HT1080 (cell line): ENCODE data around the gene NBL1. TPM values are rescaled to one million over a fixed set of nuclear protein-coding genes. Genes with fewer than 3 reads are reported as not detected.

Experiments used
- DNase-seq: peaks from one replicate; pipeline ENCODE4 v3.0.0-alpha.2; 2015; ENCODE audit warnings: low read depth
- total RNA-seq: library from RNA; depleted of rRNA; stranded (reverse); fragments of >200 nt; shearing (Covaris generic); gene quantifications from 2 replicates; pipeline ENCODE4 v1.2.3, GENCODE V29; 2014

NBL1 gene
- total RNA-seq, 1 experiment from 2014 or later = 44.7 TPM

- DNase-seq = no peak
These were observed 1.5 kb downstream of the NBL1 start for GRCh38 chr1:19645411-19646251.

DNA sequence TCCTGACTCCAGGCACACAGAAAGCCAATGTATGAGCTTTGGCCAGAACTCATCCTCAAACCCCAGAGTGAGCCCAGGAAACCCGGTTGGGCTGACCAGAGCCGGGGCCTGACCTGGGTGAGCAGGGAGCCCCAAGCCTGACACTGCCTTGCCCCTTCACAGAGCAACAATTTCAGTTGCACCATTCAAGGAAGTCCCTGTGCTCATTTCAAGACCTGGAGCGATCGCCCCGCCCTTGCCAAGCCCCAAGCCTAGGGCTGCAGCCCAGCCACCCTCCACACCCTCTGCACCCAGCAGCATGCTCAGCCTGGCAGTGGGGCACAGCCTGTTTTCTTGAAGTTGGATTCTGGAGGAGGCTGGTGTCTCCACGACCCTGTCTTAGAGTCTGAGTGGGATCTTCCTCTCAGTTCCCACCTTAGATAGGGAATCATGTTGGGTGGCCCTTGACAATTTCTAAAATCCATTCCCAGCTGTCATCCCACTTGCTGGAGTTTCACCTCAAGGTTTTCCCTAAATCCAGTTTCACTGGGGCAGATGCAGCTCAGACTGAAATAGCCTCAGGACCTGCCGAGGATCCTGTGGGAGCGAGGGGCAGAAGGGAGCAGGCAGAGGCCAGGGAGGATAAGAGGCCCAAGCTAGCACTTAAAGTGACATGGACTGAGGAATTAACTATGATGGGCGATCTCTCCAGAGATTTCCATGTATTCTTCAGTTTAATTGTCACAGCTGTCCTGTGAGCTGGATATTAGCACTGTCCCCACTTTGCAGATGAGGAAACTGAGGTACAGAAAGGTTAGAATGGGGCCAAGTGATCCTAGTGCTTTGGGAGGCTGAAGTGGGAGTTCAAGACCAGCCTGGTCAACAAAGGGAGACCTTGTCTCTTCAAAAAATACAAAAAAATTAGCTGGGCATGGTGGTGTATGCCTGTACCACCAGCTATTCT is 2.5 kb downstream of the NBL1 start:
- no peak for DNase-seq

- DNase-seq = no peak
These were observed 3.5 kb downstream of the NBL1 start for GRCh38 chr1:19647643-19648042.

DNA sequence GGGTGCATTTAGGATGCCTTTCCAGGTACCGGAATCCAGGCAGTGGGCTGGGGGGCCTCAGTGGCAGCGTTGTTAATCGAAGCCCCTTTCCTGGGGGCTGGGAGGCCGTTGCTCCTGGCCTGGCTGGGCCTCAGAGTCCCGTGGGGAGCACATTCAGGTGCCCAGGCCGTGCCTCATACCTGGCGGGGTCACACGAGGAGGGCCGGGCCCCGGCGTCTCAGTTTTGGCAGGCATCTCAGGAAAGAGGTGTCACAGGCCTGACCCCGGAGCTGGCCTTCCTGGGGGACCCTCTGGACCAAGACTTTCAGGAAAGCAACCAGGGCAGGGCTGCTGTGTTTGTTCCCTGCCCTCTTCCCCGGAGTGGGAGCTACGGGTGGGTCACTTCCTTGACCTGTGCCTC is 4.1 kb downstream of the NBL1 start:
- no peak for DNase-seq

DNA sequence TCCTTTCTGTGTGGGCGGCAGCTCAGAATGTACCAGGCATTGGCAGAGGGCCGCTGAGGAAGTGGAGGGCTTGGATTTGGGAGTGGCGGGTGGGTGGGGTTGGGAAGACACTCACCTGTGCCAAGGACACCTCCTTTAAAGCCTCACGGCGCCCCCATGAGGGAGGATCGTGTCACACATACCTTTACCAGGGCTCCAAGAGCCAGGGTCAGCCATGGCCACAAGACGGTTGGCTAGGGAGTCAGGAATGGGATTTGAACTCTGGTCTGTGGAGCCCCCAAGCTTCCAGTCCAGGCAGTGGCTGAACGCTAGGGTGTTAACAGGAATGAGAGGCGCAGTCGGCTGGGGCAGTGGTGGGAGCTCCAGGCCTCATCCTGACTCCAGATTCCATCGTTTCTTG is 4.6 kb downstream of the NBL1 start:
- DNase-seq = no peak

GRCh38 chr1:19650416-19651140 is 6.5 kb downstream of the NBL1 start:
- DNase-seq = no peak

- DNase-seq = peak; percentile 34
These were observed 7.1 kb downstream of the NBL1 start for GRCh38 chr1:19651141-19651737.

DNA sequence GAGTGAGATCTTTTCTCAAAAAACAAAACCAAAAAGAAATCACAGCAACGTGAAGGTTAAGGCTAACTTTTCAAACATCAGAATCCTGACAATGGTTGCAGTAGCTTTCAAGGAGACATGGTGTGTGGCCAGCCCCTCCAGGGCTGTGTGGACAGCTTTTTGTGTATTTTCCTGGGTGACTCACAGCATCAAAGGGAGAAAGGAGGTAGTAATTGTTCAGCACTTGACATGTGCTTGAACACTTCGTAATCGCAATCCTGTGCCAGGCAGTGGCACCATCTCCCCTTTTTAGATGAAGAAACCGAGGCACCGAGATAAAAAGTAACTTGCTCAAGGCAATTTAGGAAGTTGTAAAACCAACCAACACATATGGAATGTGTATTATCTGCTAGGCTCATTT is 10.3 kb downstream of the NBL1 start:
- DNase-seq = peak; percentile 57

DNA sequence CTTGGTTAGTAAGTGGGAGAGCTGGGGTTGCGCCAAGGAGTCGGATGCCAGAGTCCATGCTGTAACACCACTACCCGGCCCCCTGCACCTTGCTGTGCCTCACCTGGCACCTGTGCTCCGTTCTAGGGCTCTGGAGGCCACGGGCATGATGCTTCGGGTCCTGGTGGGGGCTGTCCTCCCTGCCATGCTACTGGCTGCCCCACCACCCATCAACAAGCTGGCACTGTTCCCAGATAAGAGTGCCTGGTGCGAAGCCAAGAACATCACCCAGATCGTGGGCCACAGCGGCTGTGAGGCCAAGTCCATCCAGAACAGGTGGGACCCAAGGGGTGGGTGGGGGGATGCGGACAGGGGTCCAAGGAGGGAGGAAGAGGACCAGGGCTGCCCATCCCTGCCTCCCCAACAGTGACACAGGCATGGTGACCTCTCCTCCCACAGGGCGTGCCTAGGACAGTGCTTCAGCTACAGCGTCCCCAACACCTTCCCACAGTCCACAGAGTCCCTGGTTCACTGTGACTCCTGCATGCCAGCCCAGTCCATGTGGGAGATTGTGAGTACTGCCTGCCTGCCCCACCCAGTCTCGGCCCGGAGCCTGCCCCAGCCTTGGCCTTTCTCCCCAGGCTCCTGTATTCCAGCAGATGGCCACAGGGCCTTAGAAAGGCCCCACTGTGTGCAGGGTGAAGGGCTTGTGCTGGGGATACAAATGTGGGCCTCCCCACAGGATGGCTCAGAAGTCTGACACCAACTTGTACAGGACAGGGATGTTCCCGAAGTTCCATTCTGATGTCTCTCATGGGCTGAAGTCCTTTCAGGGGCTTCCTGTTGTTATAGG is 11.0 kb downstream of the NBL1 start:
- no peak for DNase-seq

- DNase-seq = no peak
These were observed 11.6 kb downstream of the NBL1 start for GRCh38 chr1:19655718-19656080.

DNA sequence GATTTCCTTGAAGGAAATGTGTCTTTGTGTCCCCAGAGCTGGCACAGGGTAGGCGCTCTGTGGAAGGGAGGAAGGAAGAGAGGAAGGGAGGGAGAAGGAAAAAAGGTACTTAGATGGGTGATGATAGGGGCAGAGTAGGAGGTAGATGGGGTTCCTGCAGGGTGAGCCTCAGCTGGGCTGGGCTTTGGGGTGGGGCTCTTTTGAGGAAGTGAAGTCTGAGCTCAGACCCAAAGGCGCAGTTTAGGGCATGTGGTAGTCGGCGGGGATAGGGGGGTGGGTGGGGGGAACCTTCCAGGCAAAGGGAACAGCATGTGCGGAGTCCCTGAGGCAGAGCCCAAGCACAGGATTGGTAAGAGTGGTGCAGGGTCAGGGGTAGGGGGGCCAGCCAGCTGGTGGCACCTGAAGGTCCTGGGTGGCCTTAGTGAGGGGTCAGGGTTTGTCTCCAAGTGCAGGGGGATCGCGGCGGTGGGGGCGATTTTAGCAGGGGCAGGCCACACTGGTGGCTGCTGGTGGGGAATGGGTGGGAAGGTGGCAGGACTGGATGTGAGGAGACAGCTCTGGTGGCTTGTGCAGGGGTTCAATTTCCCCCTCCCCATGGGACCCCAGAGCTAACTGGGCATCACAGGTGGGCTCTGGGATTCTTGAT is 12.1 kb downstream of the NBL1 start:
- no peak for DNase-seq

- no peak for DNase-seq
These were observed 12.8 kb downstream of the NBL1 start for GRCh38 chr1:19656780-19657466.

DNA sequence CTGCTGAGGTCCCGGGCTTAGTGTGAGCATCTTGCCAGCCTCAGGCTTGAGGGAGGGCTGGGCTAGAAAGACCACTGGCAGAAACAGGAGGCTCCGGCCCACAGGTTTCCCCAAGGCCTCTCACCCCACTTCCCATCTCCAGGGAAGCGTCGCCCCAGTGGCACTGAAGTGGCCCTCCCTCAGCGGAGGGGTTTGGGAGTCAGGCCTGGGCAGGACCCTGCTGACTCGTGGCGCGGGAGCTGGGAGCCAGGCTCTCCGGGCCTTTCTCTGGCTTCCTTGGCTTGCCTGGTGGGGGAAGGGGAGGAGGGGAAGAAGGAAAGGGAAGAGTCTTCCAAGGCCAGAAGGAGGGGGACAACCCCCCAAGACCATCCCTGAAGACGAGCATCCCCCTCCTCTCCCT is 13.4 kb downstream of the NBL1 start:
- no peak for DNase-seq

DNA sequence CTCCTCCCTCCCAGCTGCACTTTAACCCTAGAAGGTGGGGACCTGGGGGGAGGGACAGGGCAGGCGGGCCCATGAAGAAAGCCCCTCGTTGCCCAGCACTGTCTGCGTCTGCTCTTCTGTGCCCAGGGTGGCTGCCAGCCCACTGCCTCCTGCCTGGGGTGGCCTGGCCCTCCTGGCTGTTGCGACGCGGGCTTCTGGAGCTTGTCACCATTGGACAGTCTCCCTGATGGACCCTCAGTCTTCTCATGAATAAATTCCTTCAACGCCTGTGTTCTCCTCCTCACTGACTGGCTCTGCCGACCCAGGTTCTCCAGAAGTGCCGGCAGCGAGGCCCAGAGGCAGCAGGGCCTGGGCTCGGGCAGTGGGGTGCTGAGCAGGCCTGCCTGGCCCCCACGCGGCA is 14.1 kb downstream of the NBL1 start:
- DNase-seq = no peak

- DNase-seq = peak; percentile 36
These were observed 17.7 kb downstream of the NBL1 start for GRCh38 chr1:19661721-19662228.

- no peak for DNase-seq
These were observed 18.2 kb downstream of the NBL1 start for GRCh38 chr1:19662313-19662712.

DNA sequence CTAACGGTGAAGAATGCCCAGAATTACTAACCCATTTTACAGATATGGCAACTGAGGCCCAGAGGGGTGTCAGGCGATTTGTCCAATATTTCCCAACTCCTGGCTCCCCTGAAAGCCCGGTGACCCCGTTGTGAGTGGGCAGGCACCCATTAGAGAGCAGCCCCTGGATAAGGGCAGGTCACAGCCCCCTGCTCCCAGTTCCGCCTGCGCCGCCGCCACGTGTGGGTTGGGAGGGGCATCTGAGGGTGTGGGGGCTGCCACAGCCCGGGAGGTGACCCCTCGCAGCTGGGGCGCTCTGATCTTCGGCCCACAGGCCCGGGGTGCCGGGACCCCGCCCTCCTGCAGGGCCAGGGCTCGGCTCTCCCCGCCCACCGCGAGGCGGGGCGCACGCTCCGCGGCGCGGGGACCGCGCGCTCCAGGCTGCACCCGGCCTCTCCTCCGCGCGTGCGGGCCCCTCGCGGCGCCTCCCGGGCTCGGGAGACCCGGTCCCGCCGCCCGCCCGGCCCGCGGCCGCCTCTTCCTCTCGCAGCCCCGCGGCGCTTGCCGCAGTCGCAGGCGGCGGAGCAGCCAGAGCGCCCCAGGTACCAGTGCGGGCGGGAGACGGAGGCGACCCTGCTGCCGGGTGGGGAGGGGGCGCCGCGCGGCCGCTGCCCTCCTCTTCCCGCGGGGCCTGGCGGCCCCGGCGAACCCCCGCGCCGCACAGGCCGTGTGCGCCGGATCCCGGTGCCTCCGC is 20.5 kb downstream of the NBL1 start, which contains the start of gene HTR6:
TSS of gene HTR6 (plus strand) at position 423 of the 733 bp plus-strand sequence. CDS start 879 bp downstream, outside the sequence.
- no peak for DNase-seq

- DNase-seq = no peak
These were observed 21.0 kb downstream of the NBL1 start for GRCh38 chr1:19665186-19665495.
